Erythroblast (primary cell): ENCODE data around the gene EFCAB9.

Experiments used
- GATA1 ChIP-seq: IDR thresholded peaks from 2 replicates; pipeline ENCODE4 v1.6.1; 2011; ENCODE audit warnings: low read depth, mild to moderate bottlenecking, control low read depth, low read length, moderate library complexity
- POLR2A ChIP-seq: IDR thresholded peaks from 2 replicates; pipeline ENCODE4 v1.6.1; 2011; ENCODE audit warnings: mild to moderate bottlenecking, low read length

DNA sequence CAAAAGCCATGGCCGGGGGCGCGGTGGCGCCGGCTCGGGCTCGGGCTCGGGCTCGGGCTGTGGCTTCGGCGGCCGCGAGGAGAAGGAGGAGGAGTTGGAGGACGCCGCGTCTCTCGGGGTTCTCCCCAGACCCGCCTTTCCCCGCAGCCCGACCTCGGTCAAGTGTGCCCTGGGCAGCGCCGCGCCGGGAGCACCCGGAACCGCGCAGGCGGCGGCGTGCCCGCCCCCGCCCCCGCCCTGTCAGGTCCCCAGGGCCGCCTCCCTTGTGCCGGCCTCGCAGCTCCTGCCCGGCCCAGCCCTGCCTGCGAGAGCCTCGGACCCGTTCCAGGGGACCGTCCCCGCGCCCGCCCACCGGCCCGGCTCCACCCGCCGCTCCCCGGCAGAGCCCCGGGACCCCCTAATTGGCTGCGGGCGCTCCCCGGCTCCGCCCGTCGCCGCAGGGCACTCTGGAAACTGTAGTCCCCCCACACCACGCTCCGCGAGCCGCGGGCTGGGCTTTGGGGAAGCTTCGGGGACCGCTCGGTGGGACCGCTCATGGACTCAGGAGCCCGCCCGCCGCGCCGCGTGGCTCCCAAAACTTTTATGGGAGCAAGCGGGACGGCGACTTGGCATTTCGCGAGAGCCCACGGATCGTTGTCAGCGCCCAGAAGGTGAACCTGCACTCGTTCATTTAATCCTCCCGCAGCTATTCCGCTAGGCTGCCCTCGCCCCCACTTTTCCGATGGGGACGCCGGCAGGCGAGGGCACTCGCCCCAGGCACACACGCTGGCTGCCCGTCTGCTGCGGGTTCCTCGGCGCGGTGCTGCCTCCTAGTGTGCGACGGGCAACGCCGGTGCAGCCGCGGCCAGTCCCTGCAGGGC lies 5.7 kb upstream of the EFCAB9 start, which contains the start of gene STK10:
- peak; percentile 60 for TF ChIP-seq POLR2A
- TF ChIP-seq GATA1, result no peak
